GM19395 (cell line): ENCODE data around the gene PTPRN2.
"Not testable (repeated sequence)": the region's sequence is repeated elsewhere in the genome, so short reads cannot be mapped to it uniquely, and the experiment has no call there.

Experiments
- ATAC-seq: cut with Tn5 transposase; IDR thresholded peaks from one replicate; pipeline ENCODE4 v1.9.1; 2021; ENCODE audit warnings: mild to moderate bottlenecking, moderate library complexity; ENCODE audit not compliant: unreplicated experiment

The PTPRN2 gene

GRCh38 chr7:158357106-158357897 is 230.3 kb downstream of the PTPRN2 start:
- no peak for ATAC-seq

GRCh38 chr7:158356454-158356853 is 231.2 kb downstream of the PTPRN2 start:
- no peak for ATAC-seq

DNA sequence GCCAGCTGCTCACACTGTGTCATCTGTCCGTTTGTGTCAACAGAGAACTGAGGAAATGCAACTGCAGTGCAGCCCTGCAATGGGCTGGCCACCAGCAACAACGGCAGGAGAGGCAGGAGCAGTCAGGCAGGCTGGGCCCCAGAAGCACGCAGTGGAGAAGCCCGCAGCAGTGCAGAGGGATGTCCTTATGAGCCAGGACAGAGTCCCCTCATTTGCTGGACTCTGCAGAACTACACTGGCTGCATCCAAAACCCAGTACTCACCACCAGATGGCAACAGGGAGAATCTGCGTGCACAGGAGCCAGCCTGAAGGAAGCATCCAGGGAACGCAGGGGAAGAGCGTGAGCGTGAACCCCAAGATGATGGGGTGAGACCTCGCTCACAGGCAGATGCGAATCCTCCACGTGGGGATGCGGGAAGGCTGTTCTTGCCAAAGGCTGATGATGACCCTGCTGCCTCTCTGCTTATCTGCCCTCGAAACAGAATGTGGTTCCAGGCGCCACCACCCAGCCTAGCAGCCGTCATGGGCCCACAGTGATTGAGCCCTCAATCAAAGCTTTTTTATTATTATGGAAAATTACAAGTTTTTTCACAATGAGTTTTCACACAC is 232.1 kb downstream of the PTPRN2 start:
- ATAC-seq, result no peak

- no peak for ATAC-seq
These were observed 232.8 kb downstream of the PTPRN2 start for GRCh38 chr7:158354861-158355260.

DNA sequence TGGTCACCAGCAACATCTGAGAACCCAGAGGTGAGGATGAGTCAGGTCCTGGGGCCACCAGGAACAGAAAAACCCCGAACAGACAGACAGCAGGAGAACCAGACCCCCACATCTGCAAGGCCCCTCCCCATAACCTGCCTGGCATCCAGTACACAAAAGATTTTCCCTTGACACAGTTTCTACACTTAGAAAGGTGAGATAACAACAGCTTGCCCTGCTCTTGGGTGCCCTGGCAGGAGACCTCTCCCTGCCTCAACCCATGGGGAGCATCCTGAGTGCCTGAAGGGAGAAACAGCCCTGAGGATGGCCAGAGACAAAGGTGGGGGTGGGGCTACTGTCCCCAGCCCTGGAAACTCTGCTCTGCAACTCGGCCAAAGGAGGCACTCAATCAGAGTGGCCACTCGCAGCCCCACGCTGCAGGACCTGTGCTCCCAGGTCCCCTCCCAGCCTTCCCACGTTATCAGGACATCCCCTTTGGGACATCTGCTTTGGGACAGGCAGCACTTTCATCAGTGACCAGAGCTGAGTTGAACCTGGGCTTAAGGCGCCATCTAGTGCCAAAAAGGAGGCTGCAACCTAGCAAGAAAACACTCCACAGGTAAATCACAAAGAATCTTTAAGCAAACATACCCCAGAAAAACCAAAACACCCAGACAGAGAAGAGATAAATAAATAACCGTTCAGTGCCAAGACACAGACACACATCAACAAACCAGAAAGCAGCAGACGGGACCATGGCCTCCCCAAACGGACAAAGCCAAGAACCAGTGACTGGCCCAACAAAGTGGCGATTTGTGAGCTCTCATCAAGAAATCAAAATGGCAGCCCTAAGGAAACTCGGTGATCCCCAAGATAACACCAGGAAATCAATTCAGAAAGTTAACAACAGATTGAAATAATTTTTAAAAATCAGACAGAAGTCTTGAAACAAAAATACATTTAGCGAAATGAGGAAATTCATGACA is 233.7 kb downstream of the PTPRN2 start:
- no peak for ATAC-seq

DNA sequence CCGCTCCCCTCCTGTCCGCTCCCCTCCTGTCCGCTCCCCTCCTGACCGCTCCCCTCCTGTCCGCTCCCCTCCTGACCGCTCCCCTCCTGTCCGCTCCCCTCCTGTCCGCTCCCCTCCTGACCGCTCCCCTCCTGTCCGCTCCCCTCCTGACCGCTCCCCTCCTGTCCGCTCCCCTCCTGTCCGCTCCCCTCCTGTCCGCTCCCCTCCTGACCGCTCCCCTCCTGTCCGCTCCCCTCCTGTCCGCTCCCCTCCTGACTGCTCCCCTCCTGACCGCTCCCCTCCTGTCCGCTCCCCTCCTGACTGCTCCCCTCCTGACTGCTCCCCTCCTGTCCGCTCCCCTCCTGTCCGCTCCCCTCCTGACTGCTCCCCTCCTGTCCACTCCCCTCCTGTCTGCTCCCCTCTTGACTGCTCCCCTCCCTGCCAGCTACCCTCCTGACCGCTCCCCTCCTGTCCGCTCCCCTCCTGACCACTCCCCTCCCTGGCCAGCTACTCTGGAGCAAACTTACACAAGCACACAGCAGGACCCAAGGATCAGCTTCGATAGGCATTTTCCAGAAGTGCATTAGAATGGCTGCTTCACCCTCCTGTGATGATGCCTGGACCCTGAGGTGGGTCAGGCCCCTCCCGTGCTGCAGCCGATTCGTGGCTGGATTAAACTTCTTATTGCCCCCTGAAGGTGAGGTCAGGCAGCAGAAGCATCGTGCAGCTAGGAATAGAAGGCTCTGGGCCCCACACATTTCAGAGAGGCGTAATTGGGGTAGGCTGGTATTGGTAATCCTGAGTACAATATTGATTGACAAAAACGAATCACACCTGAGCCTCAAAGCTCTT is 235.5 kb downstream of the PTPRN2 start:
- not testable (repeated sequence) for ATAC-seq

- no peak for ATAC-seq
These were observed 236.1 kb downstream of the PTPRN2 start for GRCh38 chr7:158351481-158351880.

GRCh38 chr7:158351051-158351450 is 236.6 kb downstream of the PTPRN2 start:
- ATAC-seq, result no peak

- ATAC-seq, result no peak
These were observed 237.3 kb downstream of the PTPRN2 start for GRCh38 chr7:158350166-158350900.

DNA sequence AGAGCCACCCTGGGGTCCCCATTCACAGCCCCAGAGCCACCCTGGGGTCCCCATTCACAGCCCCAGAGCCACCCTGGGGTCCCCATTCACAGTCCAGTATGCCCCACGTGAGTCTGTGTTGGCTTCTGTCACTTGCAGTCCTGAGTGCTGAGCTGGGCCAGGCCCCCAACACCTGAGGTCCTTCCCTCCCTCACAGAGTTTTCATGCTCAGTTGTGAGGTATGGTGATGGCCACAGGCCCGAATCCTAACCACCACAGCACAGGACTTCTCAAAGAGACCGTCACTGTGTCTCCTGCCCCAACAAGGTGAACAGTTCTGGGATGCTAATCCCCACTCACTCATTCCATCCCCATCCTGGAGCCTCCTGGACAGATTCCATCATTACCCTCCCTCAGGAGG is 239.2 kb downstream of the PTPRN2 start:
- no peak for ATAC-seq

DNA sequence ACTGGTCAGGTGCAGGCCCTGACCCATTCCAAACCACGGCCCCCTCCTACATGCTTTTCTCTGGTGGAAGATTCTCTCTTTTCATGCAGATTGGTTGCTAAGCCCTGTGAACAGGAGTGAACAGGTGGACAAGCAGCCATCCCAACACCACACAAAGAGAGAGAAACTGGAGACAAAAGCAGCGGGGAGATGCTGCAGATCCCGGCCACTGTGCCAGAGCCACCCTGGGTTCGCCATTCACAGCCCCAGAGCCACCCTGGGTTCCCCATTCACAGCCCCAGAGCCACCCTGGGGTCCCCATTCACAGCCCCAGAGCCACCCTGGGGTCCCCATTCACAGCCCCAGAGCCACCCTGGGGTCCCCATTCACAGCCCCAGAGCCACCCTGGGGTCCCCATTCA is 239.6 kb downstream of the PTPRN2 start:
- ATAC-seq, result not testable (repeated sequence)

GRCh38 chr7:158345731-158346130 is 241.9 kb downstream of the PTPRN2 start:
- no peak for ATAC-seq

- ATAC-seq, result no peak
These were observed 242.8 kb downstream of the PTPRN2 start for GRCh38 chr7:158344706-158345300.

DNA sequence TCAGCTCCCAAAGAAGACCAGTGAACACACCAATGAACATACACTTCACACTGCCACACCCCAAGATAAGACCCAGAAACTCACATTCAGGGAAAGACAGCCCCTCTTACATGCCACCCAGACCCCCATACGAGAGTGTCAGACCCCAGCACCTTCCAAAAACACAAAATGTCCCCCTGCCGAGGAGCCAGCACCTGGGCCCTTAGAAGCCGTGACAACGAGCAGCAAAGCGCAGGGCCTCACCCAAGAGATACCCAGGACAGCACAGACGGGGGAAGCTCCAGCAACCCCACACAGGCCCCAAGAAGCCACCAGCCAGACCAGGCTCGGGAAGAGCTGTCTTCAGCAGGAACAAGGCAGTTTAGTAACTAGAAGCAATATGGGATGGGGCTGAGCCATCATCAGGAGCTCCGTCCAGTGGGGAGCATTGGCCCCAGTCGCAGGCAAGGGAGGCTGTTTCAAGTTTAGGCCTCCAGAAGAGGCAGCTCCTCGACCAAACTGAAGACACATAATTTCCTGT is 243.6 kb downstream of the PTPRN2 start:
- ATAC-seq, result no peak

DNA sequence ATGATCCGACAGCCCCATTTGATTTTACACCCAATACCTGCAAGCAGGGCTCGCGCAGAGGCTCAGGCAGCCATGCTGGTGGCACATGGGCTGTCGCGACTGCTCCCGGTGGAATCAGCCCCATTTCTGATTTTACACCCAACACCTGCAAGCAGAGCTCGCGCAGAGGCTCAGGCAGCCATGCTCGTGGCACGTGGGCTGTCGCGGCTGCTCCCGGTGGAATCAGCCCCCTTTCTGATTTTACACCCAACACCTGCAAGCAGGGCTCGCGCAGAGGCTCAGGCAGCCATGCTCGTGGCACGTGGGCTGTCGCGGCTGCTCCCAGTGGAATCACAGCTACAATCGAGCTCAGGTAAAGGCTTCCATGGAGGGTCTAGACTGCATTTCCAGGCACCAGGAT is 244.1 kb downstream of the PTPRN2 start:
- no peak for ATAC-seq

- not testable (repeated sequence) for ATAC-seq
These were observed 246.5 kb downstream of the PTPRN2 start for GRCh38 chr7:158341097-158341496.

DNA sequence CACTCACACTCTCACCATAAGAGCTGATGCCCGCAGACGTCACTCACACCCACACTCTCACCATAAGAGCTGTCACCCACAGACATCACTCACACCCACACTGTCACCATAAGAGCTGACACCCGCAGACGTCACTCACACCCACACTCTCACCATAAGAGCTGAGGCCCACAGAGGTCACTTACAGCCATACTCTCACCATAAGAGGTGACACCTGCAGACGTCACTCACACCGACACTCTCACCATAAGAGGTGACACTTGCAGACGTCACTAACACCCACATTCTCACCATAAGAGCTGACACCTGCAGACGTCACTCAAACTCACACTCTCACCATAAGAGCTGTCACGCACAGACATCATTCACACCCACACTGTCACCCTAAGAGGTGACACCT is 250.7 kb downstream of the PTPRN2 start:
- ATAC-seq, result not testable (repeated sequence)

GRCh38 chr7:158332516-158332915 is 255.1 kb downstream of the PTPRN2 start:
- ATAC-seq, result not testable (repeated sequence)

- ATAC-seq, result not testable (repeated sequence)
These were observed 255.7 kb downstream of the PTPRN2 start for GRCh38 chr7:158331826-158332450.
